NCI-H1048 (cell line): ENCODE measurements around the gene SYNE2.
A peak's percentile ranks its signal among the peaks of the same experiment; 100 is the strongest.
"Not testable (repeated sequence)": the region's sequence is repeated elsewhere in the genome, so short reads cannot be mapped to it uniquely, and the experiment has no call there.

Source experiments
- DNase-seq: peaks from one replicate; lab custom pipeline; 2025; lab: John Stamatoyannopoulos, UW

Gene SYNE2

GRCh38 chr14:64118892-64119291 lies 266.1 kb downstream of the SYNE2 start:
- no peak for DNase-seq

- no peak for DNase-seq
Observed at GRCh38 chr14:64119500-64119899, 266.7 kb downstream of the SYNE2 start.

- peak; percentile 42 for DNase-seq
Observed at GRCh38 chr14:64119980-64120379, 267.2 kb downstream of the SYNE2 start.

GRCh38 chr14:64123241-64123822 lies 270.5 kb downstream of the SYNE2 start:
- no peak for DNase-seq

GRCh38 chr14:64125270-64125669 lies 272.5 kb downstream of the SYNE2 start:
- no peak for DNase-seq

GRCh38 chr14:64126548-64126947 lies 273.7 kb downstream of the SYNE2 start:
- DNase-seq, result no peak

- DNase-seq, result no peak
Observed at GRCh38 chr14:64137657-64138290, 285.0 kb downstream of the SYNE2 start.

- DNase-seq, result no peak
Observed at GRCh38 chr14:64147126-64147790, 294.5 kb downstream of the SYNE2 start.

DNA sequence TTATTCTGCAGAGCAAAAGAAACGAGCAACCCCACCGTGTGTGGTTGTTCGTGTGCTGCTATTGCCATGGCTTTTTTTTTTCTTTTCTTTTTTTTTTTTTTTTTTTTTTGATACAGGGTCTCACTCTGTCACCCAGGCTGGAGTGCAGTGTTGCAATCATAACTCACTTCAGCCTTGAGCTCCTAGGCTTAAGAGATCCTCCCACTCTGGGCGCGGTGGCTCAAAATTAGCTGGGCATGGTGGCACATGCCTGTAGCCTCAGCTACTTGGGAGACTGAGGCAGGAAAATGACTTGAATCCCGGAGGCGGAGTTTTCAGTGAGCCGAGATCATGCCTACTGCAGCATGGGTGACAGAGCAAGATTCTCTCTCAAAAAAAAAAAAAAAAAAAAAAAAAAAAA lies 297.1 kb downstream of the SYNE2 start:
- DNase-seq, result no peak

GRCh38 chr14:64158608-64159007 lies 305.8 kb downstream of the SYNE2 start:
- DNase-seq, result no peak

GRCh38 chr14:64159588-64159987 lies 306.8 kb downstream of the SYNE2 start:
- DNase-seq, result no peak

DNA sequence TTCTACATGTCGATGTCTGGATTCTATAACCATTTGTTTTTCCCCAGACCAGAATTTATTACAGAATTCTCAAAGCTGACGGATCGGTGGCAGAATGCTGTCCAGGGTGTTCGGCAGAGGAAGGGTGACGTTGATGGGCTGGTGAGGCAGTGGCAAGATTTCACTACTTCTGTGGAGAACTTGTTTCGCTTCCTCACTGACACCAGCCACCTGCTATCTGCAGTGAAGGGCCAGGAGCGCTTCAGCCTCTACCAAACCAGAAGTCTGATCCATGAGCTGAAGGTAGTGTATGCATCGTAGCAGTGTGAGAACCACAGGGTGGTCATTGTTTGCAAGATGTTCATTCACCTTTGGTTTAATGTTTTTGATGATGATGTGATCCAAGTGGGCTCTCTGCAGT lies 317.4 kb downstream of the SYNE2 start:
- DNase-seq, result no peak

- DNase-seq, result no peak
Observed at GRCh38 chr14:64174922-64175782, 322.3 kb downstream of the SYNE2 start.

DNA sequence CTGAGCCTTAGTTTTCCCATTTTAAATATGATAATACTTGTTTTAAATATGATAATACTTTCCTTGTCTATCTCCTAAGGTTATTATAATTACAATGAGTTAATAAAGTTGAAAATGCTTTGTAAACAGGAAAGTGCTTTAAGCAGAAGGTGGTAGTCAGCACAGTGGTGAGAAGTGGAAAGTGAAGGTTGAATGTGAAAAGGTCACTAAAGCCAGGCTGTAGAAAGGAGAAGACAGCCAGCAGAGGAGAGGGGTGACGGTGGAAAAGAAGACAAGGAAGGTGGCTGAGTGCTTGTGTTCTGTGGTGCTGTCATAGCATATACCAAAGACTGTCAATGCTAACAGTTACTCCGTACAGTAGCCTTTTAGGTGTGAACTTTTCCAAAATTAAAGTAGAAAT lies 323.5 kb downstream of the SYNE2 start:
- DNase-seq, result no peak

- DNase-seq, result no peak
Observed at GRCh38 chr14:64178814-64179213, 326.0 kb downstream of the SYNE2 start.

- not testable (repeated sequence) for DNase-seq
Observed at GRCh38 chr14:64182908-64183307, 330.1 kb downstream of the SYNE2 start.

DNA sequence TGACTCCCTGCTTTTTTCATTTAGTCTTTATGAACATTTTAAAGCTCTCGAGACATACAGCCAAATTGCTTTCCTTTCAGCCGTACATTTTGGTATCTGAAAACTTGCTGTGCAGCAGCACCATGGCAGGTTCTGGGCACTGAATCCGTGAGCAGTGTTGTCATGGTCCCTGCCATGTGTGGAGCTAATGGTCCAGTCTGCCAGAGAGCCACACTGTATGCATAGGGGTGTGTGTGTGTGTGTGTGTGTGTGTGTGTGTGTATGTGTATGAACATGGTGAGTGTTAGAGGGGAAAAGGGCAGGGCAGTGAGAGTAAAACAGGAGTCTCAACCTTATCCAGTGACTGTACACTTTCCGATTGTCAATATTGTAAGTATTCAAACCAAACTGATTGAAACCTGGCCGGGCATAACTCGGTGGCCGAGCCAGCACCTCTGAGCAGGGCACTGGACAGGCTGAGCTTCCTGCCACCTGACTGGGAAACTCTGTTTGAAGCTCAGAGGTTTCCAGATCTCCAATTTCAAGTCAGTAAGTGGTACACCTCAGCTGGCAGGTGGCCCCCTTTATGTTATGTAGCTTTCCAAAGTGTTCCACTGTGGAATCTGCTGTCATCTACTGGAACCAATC lies 331.4 kb downstream of the SYNE2 start:
- DNase-seq, result no peak

GRCh38 chr14:64185184-64185583 lies 332.4 kb downstream of the SYNE2 start:
- no peak for DNase-seq

GRCh38 chr14:64186231-64187129 lies 333.7 kb downstream of the SYNE2 start:
- no peak for DNase-seq

GRCh38 chr14:64187331-64187730 lies 334.5 kb downstream of the SYNE2 start:
- DNase-seq, result no peak

- DNase-seq, result no peak
Observed at GRCh38 chr14:64190974-64191502, 338.2 kb downstream of the SYNE2 start.
